B cell (primary cell): Measurements from ENCODE around the gene ANKRD33B. TPM values are rescaled to one million over a fixed set of nuclear protein-coding genes. Genes with fewer than 3 reads are reported as not detected.
A peak's percentile ranks its signal among the peaks of the same experiment; 100 is the strongest.

Source experiments
- ATAC-seq: fragments of 200-7000 bp; cut with Tn5 transposase; one replicate; pipeline ENCODE4 v1.10.0; 2021; ENCODE audit warnings: low read depth, mild to moderate bottlenecking, moderate number of reproducible peaks, moderate library complexity
- CTCF ChIA-PET: fragments of 350-600 bp; sonication (Branson Sonifier 250); formaldehyde crosslinking; loops from one replicate; lab custom pipeline; 2021; ENCODE audit warnings: antibody characterized with exemption, inconsistent platforms; lab: Charles Lee
- POLR2A ChIA-PET: fragments of 350-600 bp; sonication (Branson Sonifier 250); formaldehyde crosslinking; loops from one replicate; lab custom pipeline; 2021; ENCODE audit warnings: antibody characterized with exemption; lab: Charles Lee
- DNase-seq: peaks from one replicate; pipeline ENCODE4 v3.0.0; 2013
- H2AFZ ChIP-seq: 2 replicates; pipeline ENCODE4 v1.6.1; 2012; ENCODE audit warnings: mild to moderate bottlenecking, low read depth, low read length; ENCODE audit not compliant: insufficient read depth, poor library complexity, severe bottlenecking
- H3K27ac ChIP-seq, 2 donors: 1 replicate in 1 of 2; 2 replicates in 1 of 2; pipeline ENCODE4 v1.5.1; 2012 to 2013; ENCODE audit warnings: low read length in 2 of 2, mild to moderate bottlenecking in 2 of 2, moderate library complexity in 1 of 2
- H3K27me3 ChIP-seq, 4 experiments: fragments of 200-600 bp in 1 of 4; sonication (generic) in 1 of 4; replicated peaks in 1 of 4; 1 replicate in 2 of 4; 2 replicates in 2 of 4; pipeline versions ENCODE4 v1.6.1 to v1.7.0; 2013 to 2016; ENCODE audit warnings: low read length in 3 of 4, mild to moderate bottlenecking in 2 of 4, mixed read lengths in 1 of 4, moderate library complexity in 1 of 4; ENCODE audit not compliant: insufficient read depth in 4 of 4, control insufficient read depth in 3 of 4; ENCODE audit errors: control extremely low read depth in 1 of 4
- H3K36me3 ChIP-seq, 2 experiments: replicated peaks in 1 of 2; 1 replicate in 1 of 2; 2 replicates in 1 of 2; pipeline versions ENCODE4 v1.6.1 to v1.7.1; 2013; ENCODE audit warnings: low read length in 1 of 2; ENCODE audit not compliant: insufficient read depth in 2 of 2, control insufficient read depth in 1 of 2; ENCODE audit errors: control extremely low read depth in 1 of 2, extremely low read depth in 1 of 2
- H3K4me1 ChIP-seq, 2 donors: fragments of 200-600 bp in 1 of 2; sonication (generic) in 1 of 2; 1 replicate in 1 of 2; 2 replicates in 1 of 2; pipeline versions ENCODE4 v1.5.1 to v1.6.1; 2013 to 2017; ENCODE audit warnings: low read length in 2 of 2; ENCODE audit not compliant: control insufficient read depth in 2 of 2, insufficient read depth in 2 of 2
- H3K4me2 ChIP-seq: replicated peaks from 2 replicates; pipeline ENCODE3; 2012; ENCODE audit warnings: mild to moderate bottlenecking, low read depth, low read length; ENCODE audit not compliant: poor library complexity, severe bottlenecking
- H3K4me3 ChIP-seq, 5 experiments: fragments of 200-600 bp in 1 of 5; sonication (generic) in 1 of 5; 1 replicate in 3 of 5; 2 replicates in 2 of 5; pipeline versions ENCODE4 v1.5.1 to v1.7.0; 2011 to 2016; ENCODE audit warnings: low read length in 4 of 5, mild to moderate bottlenecking in 4 of 5, low read depth in 2 of 5, control low read depth in 1 of 5, moderate library complexity in 1 of 5; ENCODE audit not compliant: insufficient read depth in 1 of 5; ENCODE audit errors: control extremely low read depth in 1 of 5, extremely low read depth in 1 of 5
- H3K79me2 ChIP-seq: fragments of 200-600 bp; sonication (generic); one replicate; pipeline ENCODE4 v1.6.0; 2016; ENCODE audit warnings: low read length; ENCODE audit not compliant: control insufficient read depth, insufficient read depth
- H3K9ac ChIP-seq: fragments of 200-600 bp; sonication (generic); 2 replicates; pipeline ENCODE4 v1.6.1; 2017; ENCODE audit warnings: mild to moderate bottlenecking, low read length, moderate library complexity
- H3K9me3 ChIP-seq, 3 donors: one replicate each; pipeline versions ENCODE4 v1.6.1 to v1.7.1; 2013; ENCODE audit warnings: low read length in 2 of 3; ENCODE audit not compliant: control insufficient read depth in 2 of 3, insufficient read depth in 1 of 3; ENCODE audit errors: control extremely low read depth in 1 of 3
- H4K20me1 ChIP-seq: 2 replicates; pipeline ENCODE4 v1.6.0; 2012; ENCODE audit warnings: mild to moderate bottlenecking, low read length; ENCODE audit not compliant: insufficient read depth, control insufficient read depth, poor library complexity, severe bottlenecking
- H3K27ac Mint-ChIP-seq: one replicate; pipeline ENCODE4 v1.8.0; 2021; ENCODE audit warnings: mixed read lengths
- H3K27me3 Mint-ChIP-seq: one replicate; pipeline ENCODE4 v1.8.0; 2021; ENCODE audit warnings: mixed read lengths
- H3K4me1 Mint-ChIP-seq: one replicate; pipeline ENCODE4 v1.8.0; 2021; ENCODE audit warnings: mixed read lengths
- H3K4me3 Mint-ChIP-seq: one replicate; pipeline ENCODE4 v1.8.0; 2021; ENCODE audit warnings: mixed read lengths
- H3K9me3 Mint-ChIP-seq: one replicate; pipeline ENCODE4 v1.8.0; 2022; ENCODE audit warnings: mixed read lengths; ENCODE audit not compliant: insufficient read depth
- EZH2 ChIP-seq: IDR thresholded peaks from 2 replicates; pipeline ENCODE4 v1.6.1; 2012; ENCODE audit warnings: borderline replicate concordance, low read depth, mild to moderate bottlenecking, moderate library complexity, low read length; ENCODE audit not compliant: insufficient read depth, poor library complexity, severe bottlenecking
- WGBS: methylation state at CpG from one replicate; pipeline ENCODE4 v1.1.5; 2013; ENCODE audit warnings: missing lambda C conversion rate; ENCODE audit not compliant: insufficient coverage; 5-methylcytosine and 5-hydroxymethylcytosine counted together
- intact Hi-C: fragments of 100-400 bp; cut with micrococcal nuclease; formaldehyde crosslinking; loops from one replicate; pipeline ENCODE4 v1.10.0; 2022
- polyA plus RNA-seq: library from polyadenylated mRNA; depleted of rRNA; stranded (reverse); fragments of >200 nt; gene quantifications from 2 replicates; pipeline ENCODE4 v1.2.3, GENCODE V29; 2012
- total RNA-seq, 2 donors: library from RNA; stranded (reverse); fragments of 120-200 nt in 1 of 2; gene quantifications; 1 replicate in 1 of 2; 2 replicates in 1 of 2; pipeline versions ENCODE4 v1.2.3 to v1.2.4, GENCODE V29; 2013 to 2022
- TF ChIP-seq, protein P1 (sequence below): fragments of 200-600 bp; IDR thresholded peaks from one replicate; pipeline ENCODE4 v1.8.0; 2022; ENCODE audit warnings: antibody characterized with exemption, mild to moderate bottlenecking

ANKRD33B gene
- total and polyA plus RNA-seq, 2 donors (not counting 1 experiment from before 2014, with no cell fraction given), result 2.9 to 23.4 TPM

GRCh38 chr5:10519729-10520128 lies 44.1 kb upstream of the ANKRD33B start:
- Histone ChIP-seq H3K27me3 (no peaks in the 10 kb centered on the region), H4K20me1 (no peaks in the 10 kb centered on the region), H3K36me3 (no peaks in the 10 kb centered on the region), H2AFZ (no peak overlapping the region), H3K4me3 (no peak overlapping the region), H3K9me3 (peaks cover 0 to 20% (median 1%) of the 10 kb centered on the region in 3 donors), H3K79me2 (no peaks in the 10 kb centered on the region), H3K27ac (no peak overlapping the region), H3K9ac (no peak overlapping the region), H3K4me2 (no peak overlapping the region), H3K4me1 (peaks cover 0 to 9% of the 10 kb centered on the region in 2 donors)
- 69% methylated on average over 5 of the region's 7 CpGs for WGBS
- Mint-ChIP-seq H3K27me3 (peaks cover 5% of the 10 kb centered on the region), H3K9me3 (peaks cover 5% of the 10 kb centered on the region), H3K27ac (no peak overlapping the region), H3K4me1 (peaks cover 8% of the 10 kb centered on the region), H3K4me3 (no peak overlapping the region)
- intact Hi-C loops, result no loop called here
- TF ChIP-seq EZH2, result no peak
- TF ChIP-seq, protein P1, sequence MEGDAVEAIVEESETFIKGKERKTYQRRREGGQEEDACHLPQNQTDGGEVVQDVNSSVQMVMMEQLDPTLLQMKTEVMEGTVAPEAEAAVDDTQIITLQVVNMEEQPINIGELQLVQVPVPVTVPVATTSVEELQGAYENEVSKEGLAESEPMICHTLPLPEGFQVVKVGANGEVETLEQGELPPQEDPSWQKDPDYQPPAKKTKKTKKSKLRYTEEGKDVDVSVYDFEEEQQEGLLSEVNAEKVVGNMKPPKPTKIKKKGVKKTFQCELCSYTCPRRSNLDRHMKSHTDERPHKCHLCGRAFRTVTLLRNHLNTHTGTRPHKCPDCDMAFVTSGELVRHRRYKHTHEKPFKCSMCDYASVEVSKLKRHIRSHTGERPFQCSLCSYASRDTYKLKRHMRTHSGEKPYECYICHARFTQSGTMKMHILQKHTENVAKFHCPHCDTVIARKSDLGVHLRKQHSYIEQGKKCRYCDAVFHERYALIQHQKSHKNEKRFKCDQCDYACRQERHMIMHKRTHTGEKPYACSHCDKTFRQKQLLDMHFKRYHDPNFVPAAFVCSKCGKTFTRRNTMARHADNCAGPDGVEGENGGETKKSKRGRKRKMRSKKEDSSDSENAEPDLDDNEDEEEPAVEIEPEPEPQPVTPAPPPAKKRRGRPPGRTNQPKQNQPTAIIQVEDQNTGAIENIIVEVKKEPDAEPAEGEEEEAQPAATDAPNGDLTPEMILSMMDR, result no peak
- DNase-seq (no peak), ATAC-seq (peak; percentile 43)
- ChIA-PET CTCF (interaction anchor here (1.1 to 1.7 kb wide), 3 partner anchors 29 to 66 kb away, joined by 3 to 9 read pairs (median 5); no protein-coding TSS in a partner anchor), POLR2A (no interaction called here)

DNA sequence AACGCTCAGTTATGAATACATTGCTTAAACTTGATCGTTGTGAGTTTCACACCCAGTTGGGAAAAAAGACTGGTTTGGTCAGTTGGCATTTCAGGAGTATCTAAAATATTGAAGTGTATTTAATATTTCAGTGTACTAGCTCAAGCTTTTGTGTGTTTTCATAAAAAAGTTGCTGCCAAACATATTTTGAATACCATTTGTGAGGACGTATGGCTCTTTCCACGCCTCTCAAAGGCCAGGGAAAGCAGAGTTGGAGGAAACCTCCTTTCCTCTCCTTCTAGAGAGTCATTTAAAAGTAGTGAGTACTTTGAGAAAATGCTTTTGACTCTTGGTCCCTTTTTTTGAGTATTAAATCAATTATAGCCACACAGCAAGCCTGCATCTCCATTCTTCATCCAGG lies 43.2 kb upstream of the ANKRD33B start:
- POLR2A ChIA-PET, result no interaction called here
- Mint-ChIP-seq H3K4me1 (peaks cover 11% of the 10 kb centered on the region), H3K27ac (no peak overlapping the region), H3K27me3 (peaks cover 5% of the 10 kb centered on the region), H3K9me3 (peaks cover 5% of the 10 kb centered on the region), H3K4me3 (no peak overlapping the region)
- DNase-seq (no peak), ATAC-seq (no peak)
- Histone ChIP-seq H4K20me1 (no peaks in the 10 kb centered on the region), H3K36me3 (no peaks in the 10 kb centered on the region), H3K4me3 (no peak overlapping the region), H3K79me2 (no peaks in the 10 kb centered on the region), H3K27ac (no peak overlapping the region), H3K9me3 (peaks cover 0 to 20% (median 0%) of the 10 kb centered on the region in 3 donors), H3K27me3 (no peaks in the 10 kb centered on the region), H2AFZ (no peak overlapping the region), H3K9ac (no peak overlapping the region), H3K4me2 (no peak overlapping the region), H3K4me1 (peaks cover 0 to 9% of the 10 kb centered on the region in 2 donors)
- 89% methylated on average over 2 of the region's 4 CpGs for WGBS
- CTCF ChIA-PET, result interaction anchor here (1.3 to 1.7 kb wide), 2 partner anchors 47 to 67 kb away, joined by 5 to 9 read pairs; no protein-coding TSS in a partner anchor
- intact Hi-C loops, result no loop called here
- TF ChIP-seq, protein P1, result no peak
- TF ChIP-seq EZH2, result no peak
